GM12891 (cell line): ENCODE measurements around the gene MEI1.
"Not testable (repeated sequence)": the region's sequence is repeated elsewhere in the genome, so short reads cannot be mapped to it uniquely, and the experiment has no call there.

ENCODE experiments used
- DNase-seq: peaks from one replicate; pipeline ENCODE4 v3.0.0; 2011; ENCODE audit warnings: low spot score; ENCODE audit not compliant: insufficient read length
- FAIRE-seq: peaks from 2 replicates; lab custom pipeline; 2011; peaks lifted over from hg19 to GRCh38; lab: Jason Lieb, UNC
- PAX5 ChIP-seq: IDR thresholded peaks from 2 replicates; pipeline ENCODE4 v1.6.1; 2011; ENCODE audit warnings: low read length, moderate library complexity, mild to moderate bottlenecking; ENCODE audit not compliant: insufficient read depth, severe bottlenecking
- POLR2A ChIP-seq: IDR thresholded peaks from 2 replicates; pipeline ENCODE4 v1.6.1; 2011; ENCODE audit warnings: low read depth, low read length, control low read depth
- POLR2AphosphoS5 ChIP-seq: IDR thresholded peaks from 2 replicates; pipeline ENCODE4 v1.6.1; 2011; ENCODE audit warnings: low read depth, low read length, control low read depth
- POU2F2 ChIP-seq: IDR thresholded peaks from 2 replicates; pipeline ENCODE4 v1.6.1; 2011; ENCODE audit warnings: low read depth, mild to moderate bottlenecking, control low read depth, low read length, moderate library complexity
- SPI1 ChIP-seq: IDR thresholded peaks from 2 replicates; pipeline ENCODE4 v1.6.1; 2011; ENCODE audit warnings: low read depth, low read length, control low read depth
- TAF1 ChIP-seq: IDR thresholded peaks from 2 replicates; pipeline ENCODE4 v1.6.1; 2011; ENCODE audit warnings: low read depth, low read length, control low read depth

The MEI1 gene

GRCh38 chr22:41683052-41683451, 16.3 kb upstream of the MEI1 start:
- TF ChIP-seq PAX5: no peak
- TF ChIP-seq POLR2AphosphoS5: no peak
- no peak for TF ChIP-seq POLR2A
- TF ChIP-seq POU2F2: no peak
- no peak for TF ChIP-seq TAF1
- TF ChIP-seq SPI1: no peak
- FAIRE-seq (no peak), DNase-seq (no peak)

DNA sequence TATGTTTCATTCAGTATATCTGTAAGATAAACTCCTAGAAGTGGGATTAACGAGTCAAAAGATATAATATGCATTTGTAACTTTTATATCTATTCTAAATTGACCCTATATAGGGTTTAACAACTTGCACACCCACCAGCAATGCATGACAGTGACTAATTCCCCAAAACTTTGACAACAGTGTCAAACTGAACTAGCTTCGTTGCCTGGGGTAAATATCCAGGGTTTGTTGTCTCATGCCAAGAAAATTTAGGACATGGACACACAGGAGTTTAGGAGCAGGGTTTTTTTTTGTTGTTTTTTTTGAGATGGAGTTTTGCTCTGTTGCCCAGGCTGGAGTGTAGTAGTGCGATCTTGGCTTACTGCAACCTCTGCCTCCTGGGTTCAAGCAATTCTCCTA, 15.7 kb upstream of the MEI1 start:
- TF ChIP-seq TAF1: no peak
- TF ChIP-seq POLR2A: no peak
- no peak for TF ChIP-seq SPI1
- TF ChIP-seq PAX5: no peak
- TF ChIP-seq POLR2AphosphoS5: no peak
- TF ChIP-seq POU2F2: no peak
- DNase-seq (no peak), FAIRE-seq (no peak)

DNA sequence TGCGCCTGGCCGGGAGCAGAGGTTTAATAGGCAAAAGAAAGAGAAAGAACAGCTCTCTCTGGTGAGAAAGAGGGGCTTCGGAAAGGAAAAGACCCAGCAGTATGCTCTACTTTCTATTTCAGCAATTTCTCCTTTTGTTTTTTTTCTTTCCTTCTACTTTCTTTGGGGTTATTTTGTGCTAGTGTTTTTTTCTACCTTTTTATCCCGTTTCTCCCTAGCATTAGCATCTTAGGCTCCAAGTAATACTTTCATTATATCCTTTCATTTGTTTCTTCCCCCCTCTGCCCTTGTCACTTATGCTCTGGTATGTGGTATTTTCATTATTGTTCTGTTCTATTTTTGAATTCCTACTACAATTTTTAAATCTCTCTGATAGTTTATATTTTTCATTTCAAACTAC, 15.1 kb upstream of the MEI1 start:
- TF ChIP-seq POU2F2 (no peak), TAF1 (no peak), SPI1 (no peak), PAX5 (no peak)
- DNase-seq (no peak), FAIRE-seq (no peak)

GRCh38 chr22:41686890-41687289, 12.4 kb upstream of the MEI1 start:
- FAIRE-seq, DNase-seq: not testable (repeated sequence)

DNA sequence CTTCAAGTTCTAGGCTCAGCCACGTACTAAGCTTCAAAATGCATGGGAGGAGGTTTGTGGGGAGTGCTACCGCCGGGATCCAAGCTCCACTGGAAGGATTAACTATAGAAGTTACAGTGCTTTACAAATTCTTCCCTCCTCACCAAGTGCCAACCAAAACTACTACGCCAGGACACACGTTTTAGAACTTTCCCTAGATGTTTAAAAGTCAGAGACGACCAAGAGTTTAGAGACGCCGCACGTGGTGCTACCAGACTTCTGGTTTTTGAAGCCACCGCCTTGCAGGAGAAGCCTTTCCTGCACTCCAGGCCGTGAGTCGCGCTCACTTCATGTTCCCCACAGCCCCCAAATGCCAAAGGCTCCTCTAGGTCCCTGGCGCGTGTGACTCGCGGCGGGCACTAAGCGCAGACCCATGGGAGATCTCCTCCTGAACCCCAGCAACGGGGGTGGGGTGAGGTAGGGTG, 11.4 kb upstream of the MEI1 start:
- TF ChIP-seq SPI1: no peak
- TF ChIP-seq POLR2A: 0 out of 2 replicates have a peak, but pooled peaks have one; percentile 21
- DNase-seq: no peak
- peak; percentile 20 for FAIRE-seq

GRCh38 chr22:41688365-41689211, 10.7 kb upstream of the MEI1 start, which contains the start of gene SNU13:
Gene SNU13 (minus strand): TSS chr22:41688867. CDS start chr22:41688796, 71 bp downstream.
- TF ChIP-seq SPI1 (peak; percentile 39; the same call in 1 of the 2 replicates), POLR2AphosphoS5 (peak; percentile 87), POU2F2 (0 out of 2 replicates have a peak, but pooled peaks have one; percentile 34), PAX5 (peak; percentile 96), TAF1 (peak; percentile 95), POLR2A (peak; percentile 88)
- FAIRE-seq: peak; percentile 99
- DNase-seq: peak; percentile 83

- TF ChIP-seq PAX5 (no peak), SPI1 (no peak), TAF1 (no peak), POLR2AphosphoS5 (no peak), POLR2A (no peak), POU2F2 (no peak)
- no peak for FAIRE-seq
Measured at GRCh38 chr22:41690476-41690875, 8.8 kb upstream of the MEI1 start.

GRCh38 chr22:41695211-41695610, 4.1 kb upstream of the MEI1 start:
- TF ChIP-seq PAX5 (no peak), TAF1 (no peak), POLR2AphosphoS5 (no peak), POU2F2 (no peak), POLR2A (no peak), SPI1 (no peak)
- DNase-seq (no peak), FAIRE-seq (no peak)

More at GRCh38 chr22:41690476-41690875, 8.8 kb upstream of the MEI1 start:
- no peak for DNase-seq

- no peak for FAIRE-seq
- no peak for TF ChIP-seq TAF1
- TF ChIP-seq SPI1: no peak
- no peak for TF ChIP-seq POU2F2
- no peak for TF ChIP-seq POLR2A
- TF ChIP-seq POLR2AphosphoS5: no peak
- no peak for TF ChIP-seq PAX5
- no peak for DNase-seq
Measured at GRCh38 chr22:41696703-41697102, 2.6 kb upstream of the MEI1 start.
